ENCODE data around the gene DNALI1. TPM values are rescaled to one million over a fixed set of nuclear protein-coding genes. Genes with fewer than 3 reads are reported as not detected.
A peak's percentile ranks its signal among the peaks of the same experiment; 100 is the strongest.
"Not testable (repeated sequence)": the region's sequence is repeated elsewhere in the genome, so short reads cannot be mapped to it uniquely, and the experiment has no call there.

DNALI1 gene
- total RNA-seq, 1 donor from 2014 or later: 28.1 TPM

- H3K27ac ChIP-seq: no peak overlapping the region
- TF ChIP-seq, protein P1, sequence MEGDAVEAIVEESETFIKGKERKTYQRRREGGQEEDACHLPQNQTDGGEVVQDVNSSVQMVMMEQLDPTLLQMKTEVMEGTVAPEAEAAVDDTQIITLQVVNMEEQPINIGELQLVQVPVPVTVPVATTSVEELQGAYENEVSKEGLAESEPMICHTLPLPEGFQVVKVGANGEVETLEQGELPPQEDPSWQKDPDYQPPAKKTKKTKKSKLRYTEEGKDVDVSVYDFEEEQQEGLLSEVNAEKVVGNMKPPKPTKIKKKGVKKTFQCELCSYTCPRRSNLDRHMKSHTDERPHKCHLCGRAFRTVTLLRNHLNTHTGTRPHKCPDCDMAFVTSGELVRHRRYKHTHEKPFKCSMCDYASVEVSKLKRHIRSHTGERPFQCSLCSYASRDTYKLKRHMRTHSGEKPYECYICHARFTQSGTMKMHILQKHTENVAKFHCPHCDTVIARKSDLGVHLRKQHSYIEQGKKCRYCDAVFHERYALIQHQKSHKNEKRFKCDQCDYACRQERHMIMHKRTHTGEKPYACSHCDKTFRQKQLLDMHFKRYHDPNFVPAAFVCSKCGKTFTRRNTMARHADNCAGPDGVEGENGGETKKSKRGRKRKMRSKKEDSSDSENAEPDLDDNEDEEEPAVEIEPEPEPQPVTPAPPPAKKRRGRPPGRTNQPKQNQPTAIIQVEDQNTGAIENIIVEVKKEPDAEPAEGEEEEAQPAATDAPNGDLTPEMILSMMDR (IDR thresholded peaks at IDR 0.05): no peak
- H3K9me3 ChIP-seq: no peaks in the 10 kb centered on the region
- intact Hi-C loops (cut with DNase I): no loop called here
- no peak for DNase-seq
- peaks cover 19% of the 10 kb centered on the region for H3K4me1 ChIP-seq
- H3K4me3 ChIP-seq: no peak overlapping the region
- no peaks in the 10 kb centered on the region for H3K27me3 ChIP-seq (ENCODE audit: low read depth)
- H3K36me3 ChIP-seq: peaks cover 7% of the 10 kb centered on the region
- ATAC-seq: no peak
Measured at GRCh38 chr1:37517569-37517968, 39.2 kb upstream of the DNALI1 start.

DNA sequence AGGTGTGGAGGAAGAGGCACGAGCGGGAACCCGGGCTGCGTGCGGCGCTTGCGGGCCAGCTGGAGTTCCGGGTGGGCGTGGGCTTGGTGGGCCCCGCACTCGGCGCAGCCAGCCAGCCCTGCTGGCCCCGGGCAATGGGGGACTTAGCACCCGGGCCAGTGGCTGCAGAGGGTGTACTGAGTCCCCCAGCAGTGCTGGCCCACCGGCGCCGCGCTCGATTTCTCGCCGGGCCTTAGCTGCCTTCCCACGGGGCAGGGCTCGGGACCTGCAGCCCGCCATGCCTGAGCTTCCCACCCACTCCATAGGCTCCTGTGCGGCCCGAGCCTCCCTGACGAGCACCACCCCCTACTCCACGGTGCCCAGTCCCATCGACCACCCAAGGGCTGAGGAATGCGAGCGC lies 38.5 kb upstream of the DNALI1 start:
- H3K27ac ChIP-seq; H3K4me3 ChIP-seq; intact Hi-C loops (cut with DNase I); DNase-seq; H3K9me3 ChIP-seq; H3K36me3 ChIP-seq; ATAC-seq; H3K27me3 ChIP-seq (ENCODE audit: low read depth): not testable (repeated sequence)
- H3K4me1 ChIP-seq: peaks cover 13% of the 10 kb centered on the region

DNA sequence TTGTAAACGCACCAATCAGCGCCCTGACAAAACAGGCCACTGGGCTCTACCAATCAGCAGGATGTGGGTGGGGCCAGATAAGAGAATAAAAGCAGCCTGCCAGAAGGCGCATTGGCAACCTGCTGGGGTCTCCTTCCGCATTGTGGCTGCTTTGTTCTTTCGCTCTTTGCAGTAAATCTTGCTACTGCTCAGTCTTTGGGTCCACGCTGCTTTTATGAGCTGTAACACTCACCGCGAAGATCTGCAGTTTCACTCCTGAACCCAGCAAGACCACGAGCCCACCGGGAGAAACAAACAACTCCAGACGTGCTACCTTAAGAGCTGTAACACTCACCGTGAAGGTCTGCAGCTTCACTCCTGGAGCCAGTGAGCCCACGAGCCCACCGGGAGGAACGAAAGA lies 37.8 kb upstream of the DNALI1 start:
- H3K27me3 ChIP-seq (ENCODE audit: low read depth); H3K36me3 ChIP-seq; H3K4me1 ChIP-seq; H3K9me3 ChIP-seq; intact Hi-C loops (cut with DNase I); DNase-seq; H3K4me3 ChIP-seq; ATAC-seq; H3K27ac ChIP-seq: not testable (repeated sequence)

DNA sequence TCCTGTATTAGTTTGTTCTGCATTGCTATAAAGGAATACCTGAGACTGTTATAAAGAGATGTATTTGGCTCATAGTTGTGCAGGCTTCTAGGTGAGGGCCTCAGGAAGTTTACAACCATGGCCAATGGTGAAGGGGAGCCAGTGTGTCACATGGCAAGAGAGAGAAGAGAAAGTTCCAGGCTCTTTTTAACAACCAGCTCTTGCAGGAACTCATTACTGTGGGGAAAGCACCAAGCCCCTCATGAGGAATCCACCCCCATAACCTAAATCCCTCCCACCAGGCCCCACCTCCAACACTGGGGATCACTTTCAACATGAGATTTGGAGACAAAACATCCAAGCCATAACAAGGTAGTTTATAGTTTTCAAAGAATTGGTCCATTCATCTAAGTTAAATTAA lies 37.1 kb upstream of the DNALI1 start:
- DNase-seq: no peak
- Histone ChIP-seq H3K9me3 (no peaks in the 10 kb centered on the region), H3K27ac (no peak overlapping the region), H3K4me3 (no peak overlapping the region), H3K36me3 (no peaks in the 10 kb centered on the region), H3K4me1 (peaks cover 6% of the 10 kb centered on the region), H3K27me3 (ENCODE audit: low read depth) (no peaks in the 10 kb centered on the region)
- intact Hi-C loops (cut with DNase I): no loop called here
- TF ChIP-seq, protein P1 (IDR thresholded peaks at IDR 0.05): no peak
- ATAC-seq: no peak

DNA sequence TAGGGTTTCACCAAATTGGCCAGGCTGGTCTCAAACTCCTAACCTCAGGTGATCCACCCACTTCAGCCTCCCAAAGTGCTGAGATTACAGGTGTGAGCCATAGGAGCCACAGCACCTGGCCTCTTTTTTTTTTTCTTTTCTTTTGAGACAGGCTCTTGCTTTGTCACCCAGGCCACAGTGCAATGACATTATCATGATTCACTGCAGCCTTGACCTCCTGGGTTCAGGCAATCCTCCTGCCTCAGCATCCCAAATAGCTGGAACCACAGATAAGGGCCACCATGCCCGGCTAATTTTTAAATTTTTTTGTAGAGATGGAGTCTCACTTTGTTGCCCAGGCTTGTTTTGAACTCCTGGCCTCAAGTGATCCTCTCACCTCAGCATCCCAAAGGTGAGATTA lies 26.9 kb upstream of the DNALI1 start:
- H3K36me3 ChIP-seq; H3K27ac ChIP-seq; DNase-seq; ATAC-seq; H3K4me3 ChIP-seq; intact Hi-C loops (cut with DNase I); H3K4me1 ChIP-seq; H3K27me3 ChIP-seq (ENCODE audit: low read depth); H3K9me3 ChIP-seq: not testable (repeated sequence)

DNA sequence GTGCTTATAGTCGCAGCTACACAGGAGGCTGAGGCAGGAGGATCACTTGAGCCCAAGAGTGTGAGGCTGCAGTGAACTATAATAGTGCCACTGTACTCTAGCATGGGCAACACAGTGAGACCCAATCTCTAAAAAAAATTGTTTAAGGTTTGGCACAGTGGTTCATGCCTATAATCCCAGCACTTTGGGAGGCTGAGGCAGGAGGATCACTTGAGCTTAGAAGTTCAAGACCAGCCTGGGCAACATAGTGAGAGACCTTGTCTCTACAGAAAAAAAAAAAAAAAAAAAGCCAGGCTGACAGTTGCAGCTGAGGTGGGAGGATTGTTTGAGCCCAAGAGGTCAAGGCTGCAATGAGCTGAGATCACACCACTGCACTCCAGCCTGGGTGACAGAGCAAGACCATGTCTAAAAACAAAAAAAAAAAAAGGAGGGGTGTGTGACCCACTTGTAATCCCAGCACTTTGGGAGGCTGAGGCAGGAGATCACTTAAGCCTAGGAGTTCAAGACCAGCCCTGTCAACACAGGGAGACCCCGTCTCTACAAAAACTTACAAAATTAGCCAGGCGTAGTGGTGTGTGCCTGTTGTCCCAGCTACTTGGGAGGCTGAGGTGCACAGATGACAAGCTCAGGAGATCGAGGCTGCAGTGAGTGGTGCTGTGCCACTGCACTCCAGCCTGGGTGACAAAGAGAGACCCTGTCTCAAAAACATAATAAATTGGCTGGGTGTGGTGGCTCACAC lies 24.2 kb upstream of the DNALI1 start:
- H3K27ac ChIP-seq; intact Hi-C loops (cut with DNase I); H3K9me3 ChIP-seq; H3K4me1 ChIP-seq; H3K27me3 ChIP-seq (ENCODE audit: low read depth); DNase-seq; ATAC-seq; H3K4me3 ChIP-seq: not testable (repeated sequence)
- peaks cover 22% of the 10 kb centered on the region for H3K36me3 ChIP-seq

DNA sequence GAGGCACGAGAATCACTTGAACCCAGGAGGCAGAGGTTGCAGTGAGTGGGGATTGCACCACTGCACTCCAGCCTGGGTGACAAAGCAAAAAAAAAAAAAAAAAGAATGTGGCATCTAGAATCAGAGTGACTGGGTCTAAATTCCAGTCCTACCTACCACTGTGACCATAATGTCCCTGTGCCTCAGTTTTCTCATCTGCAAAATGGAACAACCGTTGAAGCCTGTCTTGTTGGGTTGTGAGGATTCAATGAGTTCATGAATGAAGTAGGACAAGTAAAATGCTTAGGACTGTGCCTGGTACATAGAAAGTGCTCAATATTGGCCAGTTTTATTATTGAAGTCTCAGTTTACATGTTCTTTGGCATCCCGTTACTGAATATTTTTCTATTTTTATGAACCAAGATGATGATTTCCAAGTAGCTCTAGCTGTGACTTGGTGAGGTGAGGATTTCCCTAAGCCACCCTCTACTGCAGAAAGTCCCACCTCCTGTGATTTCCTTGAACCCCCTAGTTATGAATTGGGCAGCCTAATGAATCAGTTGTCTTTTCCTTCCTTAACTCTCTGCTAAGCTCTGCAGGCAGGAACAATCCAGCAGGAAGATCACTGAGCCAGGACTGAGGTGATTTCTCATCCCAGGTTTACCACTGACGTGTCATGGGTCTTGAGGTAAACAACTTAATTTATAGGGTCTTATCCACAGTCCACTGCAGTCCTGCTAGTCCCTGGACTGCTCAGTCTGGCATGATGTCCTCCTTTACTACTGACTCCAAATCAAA lies 23.2 kb upstream of the DNALI1 start:
- H3K27me3 ChIP-seq (ENCODE audit: low read depth): no peaks in the 10 kb centered on the region
- ATAC-seq (no peak), DNase-seq (no peak)
- TF ChIP-seq, protein P1 (IDR thresholded peaks at IDR 0.05): no peak
- H3K4me1 ChIP-seq: peaks cover 9% of the 10 kb centered on the region
- no peak overlapping the region for H3K4me3 ChIP-seq
- peaks cover 32% of the 10 kb centered on the region for H3K36me3 ChIP-seq
- intact Hi-C loops (cut with DNase I): no loop called here
- H3K9me3 ChIP-seq: no peaks in the 10 kb centered on the region
- peak overlapping the region; percentile 76 for H3K27ac ChIP-seq

Data from lower lobe of right lung (tissue), 2 donors.